Stomach smooth muscle (tissue), 2 donors: ENCODE results near the gene MYORG.
"Not testable (repeated sequence)": the region's sequence is repeated elsewhere in the genome, so short reads cannot be mapped to it uniquely, and the experiment has no call there.

ENCODE experiments used
- H3K27ac ChIP-seq: one replicate; pipeline ENCODE4 v1.7.0; 2013; ENCODE audit warnings: mild to moderate bottlenecking, low read length, inconsistent platforms
- H3K27me3 ChIP-seq, 2 donors: one replicate each; pipeline ENCODE4 v1.7.0; 2013; ENCODE audit warnings: low read length in 2 of 2; ENCODE audit not compliant: insufficient read depth in 2 of 2, control insufficient read depth in 1 of 2
- H3K36me3 ChIP-seq, 2 donors: one replicate each; pipeline ENCODE4 v1.7.0; 2013; ENCODE audit warnings: low read length in 2 of 2; ENCODE audit not compliant: control insufficient read depth in 2 of 2, insufficient read depth in 2 of 2
- H3K4me1 ChIP-seq: one replicate; pipeline ENCODE4 v1.7.0; 2013; ENCODE audit warnings: low read length; ENCODE audit not compliant: control insufficient read depth, insufficient read depth
- H3K4me3 ChIP-seq, 2 donors: one replicate each; pipeline ENCODE4 v1.7.0; 2013; ENCODE audit warnings: low read length in 2 of 2
- H3K9ac ChIP-seq, 2 donors: one replicate each; pipeline ENCODE4 v1.7.0; 2013; ENCODE audit warnings: low read length in 2 of 2, mild to moderate bottlenecking in 1 of 2
- H3K9me3 ChIP-seq, 2 donors: one replicate each; pipeline ENCODE4 v1.7.0; 2013; ENCODE audit warnings: low read length in 2 of 2; ENCODE audit not compliant: control insufficient read depth in 2 of 2
- donor health status: healthy.
- donor health status: Pancreatic carcinoma.

MYORG gene

DNA sequence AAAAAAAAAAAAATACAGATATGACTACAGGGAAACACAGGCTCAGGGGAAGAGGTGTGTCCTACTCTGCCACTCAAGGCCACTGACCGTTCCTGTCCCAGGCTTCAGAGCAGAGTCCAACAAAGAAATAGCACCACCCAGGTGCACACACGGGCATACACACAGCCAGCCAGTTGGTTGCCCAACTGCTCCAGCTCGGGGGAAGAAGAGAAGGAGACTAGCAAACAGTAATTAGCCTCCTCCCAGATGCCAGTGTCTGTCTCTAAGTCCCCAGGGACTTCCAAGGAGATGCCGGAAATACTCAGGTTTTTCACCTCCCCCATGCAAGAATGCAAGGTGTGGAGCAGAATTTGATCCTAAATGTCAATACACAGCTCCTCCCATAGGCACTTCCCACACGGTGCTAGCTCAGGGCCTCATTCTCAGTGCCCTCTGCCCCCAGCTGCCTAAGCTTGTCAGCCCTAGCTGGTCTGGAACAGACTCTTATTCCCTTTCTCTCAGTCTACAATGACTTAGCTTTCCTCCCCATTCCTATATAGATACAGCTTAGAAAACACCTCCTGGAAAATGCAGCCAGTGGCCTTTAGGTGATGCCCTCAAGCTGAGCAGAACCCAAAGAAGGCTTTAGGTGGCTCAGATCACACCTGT lies 1.7 kb downstream of the MYORG start:
- no peaks in the 10 kb centered on the region for H3K27me3 ChIP-seq
- peak overlapping the region; percentile 88 for H3K27ac ChIP-seq
- H3K4me3 ChIP-seq: peak overlapping the region in 1 of 2 donors; percentile 91
- H3K9me3 ChIP-seq: no peaks in the 10 kb centered on the region
- peak overlapping the region in 1 of 2 donors; percentile 42 for H3K9ac ChIP-seq
- peaks cover 48% of the 10 kb centered on the region for H3K4me1 ChIP-seq
- peaks cover 11 to 19% of the 10 kb centered on the region in 2 donors for H3K36me3 ChIP-seq

DNA sequence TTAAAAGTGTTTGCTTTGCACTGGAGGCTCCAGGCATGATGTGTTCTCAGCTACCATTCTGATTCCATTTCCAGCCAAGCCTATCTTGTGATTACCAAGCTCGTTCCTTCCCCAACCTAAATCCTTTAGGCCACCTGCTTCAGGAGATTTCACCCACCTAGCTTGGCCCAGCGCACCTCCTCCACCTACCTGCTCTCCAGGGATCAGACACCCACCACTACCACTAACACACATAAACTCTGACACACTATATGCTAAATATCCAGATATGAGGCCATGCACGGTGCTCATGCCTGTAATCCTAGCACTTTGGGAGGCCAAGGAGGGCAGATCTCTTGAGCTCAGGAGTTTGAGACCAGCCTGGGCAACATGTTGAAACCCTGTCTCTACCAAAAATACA lies 2.4 kb downstream of the MYORG start:
- Histone ChIP-seq H3K4me3 (no peak overlapping the region), H3K27me3 (no peaks in the 10 kb centered on the region), H3K9me3 (no peaks in the 10 kb centered on the region), H3K9ac (no peak overlapping the region), H3K36me3 (peaks cover 14 to 25% of the 10 kb centered on the region in 2 donors), H3K27ac (peak overlapping the region; percentile 88), H3K4me1 (peaks cover 44% of the 10 kb centered on the region)

DNA sequence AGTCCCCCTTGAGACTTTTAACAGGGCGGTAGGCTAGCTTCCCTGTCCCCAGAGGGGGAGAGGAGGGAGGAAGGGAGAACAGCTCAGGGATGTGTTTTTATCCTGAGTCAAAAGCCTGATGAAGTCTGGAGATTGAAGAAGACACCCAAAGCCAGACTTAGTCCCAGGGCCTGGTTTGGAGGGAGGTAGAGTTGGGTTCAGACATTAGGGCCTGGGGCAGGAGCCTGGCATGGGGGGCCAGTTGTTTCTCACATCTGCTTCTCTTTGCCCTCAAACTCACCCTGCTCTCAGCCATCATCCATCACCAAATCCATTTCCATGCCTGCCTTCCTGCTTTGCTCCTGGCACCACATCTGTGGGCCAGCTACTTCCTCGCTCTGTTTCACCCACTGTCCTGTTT lies 2.9 kb downstream of the MYORG start:
- no peak overlapping the region for H3K9ac ChIP-seq
- H3K36me3 ChIP-seq: peaks cover 19 to 26% of the 10 kb centered on the region in 2 donors
- H3K27ac ChIP-seq: no peak overlapping the region
- no peaks in the 10 kb centered on the region for H3K27me3 ChIP-seq
- H3K4me3 ChIP-seq: no peak overlapping the region
- peaks cover 38% of the 10 kb centered on the region for H3K4me1 ChIP-seq
- no peaks in the 10 kb centered on the region for H3K9me3 ChIP-seq

DNA sequence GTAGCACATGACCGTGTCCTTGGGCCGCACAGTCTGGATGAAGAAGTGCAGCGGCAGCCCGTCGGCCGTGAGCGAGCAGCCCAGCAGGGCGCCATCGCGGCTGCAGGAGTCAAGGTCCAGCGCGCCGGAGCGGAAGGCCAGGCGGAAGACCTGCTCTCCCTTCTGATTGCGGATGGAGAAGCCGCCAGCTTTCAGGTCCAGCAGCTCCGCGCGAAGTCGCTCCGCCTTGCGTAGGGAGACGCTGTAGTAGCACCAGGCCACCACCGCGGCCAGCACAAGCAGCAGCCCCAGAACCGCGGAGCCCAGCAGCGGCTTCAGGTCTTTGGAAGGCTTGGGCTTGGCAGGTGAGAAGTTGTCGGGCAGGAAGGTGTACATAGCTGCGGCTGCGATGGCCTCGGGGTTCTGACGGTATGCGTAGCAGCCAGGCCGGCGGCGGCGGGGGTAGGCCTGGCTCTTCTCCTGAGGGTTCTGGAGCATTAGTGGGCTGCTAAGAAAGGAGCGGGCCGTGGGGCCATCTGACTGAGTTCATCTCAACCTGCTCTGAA lies 4.2 kb downstream of the MYORG start:
- peak overlapping the region; percentile 31 for H3K27ac ChIP-seq
- H3K27me3 ChIP-seq: no peaks in the 10 kb centered on the region
- peaks cover 19 to 29% of the 10 kb centered on the region in 2 donors for H3K36me3 ChIP-seq
- H3K4me3 ChIP-seq: no peak overlapping the region
- peaks cover 38% of the 10 kb centered on the region for H3K4me1 ChIP-seq
- H3K9ac ChIP-seq: no peak overlapping the region
- H3K9me3 ChIP-seq: no peaks in the 10 kb centered on the region

DNA sequence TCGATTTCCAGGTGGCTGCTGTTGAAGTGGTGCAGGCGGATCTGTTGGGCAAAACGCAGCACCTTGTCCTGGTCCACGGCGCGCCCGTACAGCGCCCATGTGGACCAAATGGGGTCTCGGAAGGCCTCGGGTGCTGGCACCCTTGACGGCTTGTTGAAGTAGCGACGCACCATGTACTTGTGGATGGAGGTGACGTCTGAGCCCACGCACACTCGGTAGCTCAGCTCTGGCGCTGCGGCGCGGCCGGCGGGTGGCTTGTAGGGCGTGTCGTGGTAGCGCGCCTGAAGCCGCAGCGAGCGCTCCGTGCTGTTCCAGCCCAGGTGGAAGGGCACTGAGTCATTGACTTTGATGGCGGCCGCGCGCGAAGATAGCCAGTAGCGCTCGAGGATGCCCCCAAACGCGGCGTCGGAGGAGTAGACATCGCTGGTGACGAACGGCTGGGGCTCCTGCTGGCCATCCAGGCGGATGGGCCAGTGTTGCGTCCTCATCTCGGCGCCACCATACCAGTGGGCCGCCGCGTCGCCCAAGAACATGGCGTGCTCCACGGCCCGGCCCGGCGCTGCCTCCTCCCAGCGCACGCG lies 4.7 kb downstream of the MYORG start:
- Histone ChIP-seq H3K36me3 (peaks cover 19 to 29% of the 10 kb centered on the region in 2 donors), H3K27ac (no peak overlapping the region), H3K9me3 (no peaks in the 10 kb centered on the region), H3K9ac (no peak overlapping the region), H3K27me3 (no peaks in the 10 kb centered on the region), H3K4me3 (no peak overlapping the region), H3K4me1 (peaks cover 33% of the 10 kb centered on the region)

DNA sequence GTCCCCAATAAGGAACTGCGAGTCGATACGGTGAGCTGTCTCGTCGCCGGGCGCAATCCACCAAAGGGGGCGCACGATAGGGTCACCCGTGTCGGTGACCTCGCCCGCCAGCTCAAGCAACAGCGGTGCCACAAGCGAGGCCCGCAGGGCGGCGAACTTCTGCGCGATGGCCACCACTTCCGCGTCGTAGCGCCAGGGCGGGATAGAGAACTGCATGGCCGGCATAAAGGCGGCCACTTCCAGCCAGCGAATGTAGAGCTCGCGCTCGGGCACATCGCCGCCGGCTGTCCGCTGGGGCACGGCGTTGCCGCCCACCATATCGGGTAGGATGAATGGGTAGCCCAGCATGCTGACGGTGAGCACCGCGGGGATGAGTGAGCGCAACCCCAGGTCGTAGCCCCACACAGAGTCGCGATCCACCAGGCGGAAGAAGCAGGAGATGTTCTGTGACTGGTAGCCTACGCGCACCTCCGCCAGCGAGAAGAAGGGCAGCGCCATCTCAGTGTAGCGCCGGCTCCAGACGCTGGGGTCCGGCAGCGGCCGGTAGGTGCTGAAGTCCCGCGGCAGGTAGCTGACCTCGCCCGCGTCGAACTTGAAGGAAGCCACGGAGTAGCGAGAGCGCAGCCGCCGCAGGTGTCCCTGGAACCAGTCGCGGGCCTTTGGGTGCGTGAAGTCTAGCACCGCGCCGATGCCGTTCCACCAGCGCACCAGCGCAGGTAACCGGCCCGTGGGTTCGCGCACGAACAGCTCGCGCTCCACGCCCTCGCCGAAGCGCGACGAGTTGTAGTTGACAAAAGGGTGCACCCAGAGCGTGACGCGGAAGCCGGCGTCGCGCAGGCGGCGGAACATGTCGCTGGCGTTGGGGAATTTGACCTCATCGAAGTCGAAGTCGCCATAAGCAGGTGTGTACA lies 5.5 kb downstream of the MYORG start:
- Histone ChIP-seq H3K4me1 (peaks cover 31% of the 10 kb centered on the region), H3K9me3 (no peaks in the 10 kb centered on the region), H3K27ac (no peak overlapping the region), H3K36me3 (peaks cover 19 to 32% of the 10 kb centered on the region in 2 donors), H3K27me3 (no peaks in the 10 kb centered on the region), H3K9ac (no peak overlapping the region), H3K4me3 (no peak overlapping the region)

DNA sequence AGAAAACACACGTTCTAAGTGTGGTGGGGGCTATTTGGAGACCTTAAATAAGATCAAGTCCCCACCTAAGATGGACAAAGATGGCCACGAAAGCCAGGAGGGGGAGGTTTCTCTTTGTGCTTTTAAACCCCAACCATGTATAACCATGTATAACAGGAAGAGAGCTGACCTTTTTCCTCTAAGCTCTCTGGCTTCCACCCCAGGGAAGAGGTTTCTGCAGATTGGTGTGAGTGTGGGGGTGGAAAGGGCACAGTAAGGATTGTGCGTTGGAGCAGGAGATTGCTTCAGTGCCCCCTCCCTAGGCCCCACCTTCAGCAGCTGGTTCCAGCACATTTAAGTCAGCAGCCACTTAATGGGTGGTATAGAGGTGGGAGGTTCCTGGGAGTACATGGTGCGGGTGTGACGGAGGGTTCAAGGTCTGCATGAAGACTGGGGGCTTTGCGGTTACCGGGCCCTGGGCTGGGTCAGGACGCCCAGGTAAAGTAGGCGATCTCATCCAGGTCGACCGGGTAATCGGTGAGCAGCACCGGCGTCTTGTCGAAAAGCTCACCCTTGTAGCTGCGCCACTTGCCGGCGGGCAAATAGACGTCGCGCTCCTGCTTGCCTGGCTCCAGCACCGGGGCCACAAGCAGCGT lies 6.2 kb downstream of the MYORG start:
- peaks cover 19 to 32% of the 10 kb centered on the region in 2 donors for H3K36me3 ChIP-seq

DNA sequence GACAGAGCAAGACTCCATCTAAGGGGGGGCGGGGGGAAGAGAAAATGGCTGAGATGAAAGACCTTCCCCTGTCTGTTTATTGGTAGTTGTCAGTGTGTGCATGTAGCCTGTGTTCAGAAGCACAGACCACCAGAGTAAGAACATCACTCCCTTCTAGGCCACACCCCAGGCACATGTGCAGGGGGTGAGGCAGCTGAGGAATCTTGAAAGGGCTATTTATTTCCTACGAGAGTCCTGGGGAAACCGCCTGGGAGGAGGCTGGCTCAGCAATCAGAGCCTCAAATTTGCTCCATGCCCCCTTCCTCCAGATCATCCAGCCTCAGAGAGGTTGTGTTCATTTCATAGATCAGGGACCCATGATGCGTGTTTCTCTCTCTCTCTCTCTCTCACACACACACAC lies 7.1 kb downstream of the MYORG start:
- Histone ChIP-seq H3K9me3 (no peaks in the 10 kb centered on the region), H3K9ac (no peak overlapping the region), H3K27ac (peak overlapping the region; percentile 18), H3K4me3 (no peak overlapping the region), H3K27me3 (no peaks in the 10 kb centered on the region), H3K36me3 (peaks cover 19 to 32% of the 10 kb centered on the region in 2 donors), H3K4me1 (peaks cover 18% of the 10 kb centered on the region)

More for the DNA sequence above, 6.2 kb downstream of the MYORG start:
- H3K9me3 ChIP-seq: no peaks in the 10 kb centered on the region
- H3K4me1 ChIP-seq: peaks cover 23% of the 10 kb centered on the region
- H3K4me3 ChIP-seq: no peak overlapping the region
- H3K9ac ChIP-seq: no peak overlapping the region
- no peaks in the 10 kb centered on the region for H3K27me3 ChIP-seq
- peak overlapping the region; percentile 18 for H3K27ac ChIP-seq

DNA sequence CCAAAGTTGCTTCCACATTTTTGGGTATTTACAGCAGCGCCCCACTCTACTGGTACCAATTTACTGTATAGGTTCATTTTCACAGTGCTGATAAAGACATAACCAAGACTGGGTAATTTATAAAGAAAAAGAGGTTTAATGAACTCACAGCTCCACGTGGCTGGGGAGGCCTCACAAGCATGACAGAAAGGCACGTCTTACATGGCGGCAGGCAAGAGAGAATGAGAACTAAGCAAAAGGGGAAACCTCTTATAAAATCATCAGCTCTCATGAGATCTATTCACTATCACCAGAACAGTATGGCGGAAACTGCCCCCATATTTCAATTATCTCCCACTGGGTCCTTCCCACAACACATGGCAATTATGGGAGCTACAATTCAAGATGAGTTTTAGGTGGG lies 7.9 kb downstream of the MYORG start:
- Histone ChIP-seq H3K4me1 (peaks cover 16% of the 10 kb centered on the region), H3K36me3 (peaks cover 19 to 33% of the 10 kb centered on the region in 2 donors)
- H3K27ac ChIP-seq, H3K4me3 ChIP-seq, H3K9me3 ChIP-seq, H3K27me3 ChIP-seq, H3K9ac ChIP-seq: not testable (repeated sequence)

DNA sequence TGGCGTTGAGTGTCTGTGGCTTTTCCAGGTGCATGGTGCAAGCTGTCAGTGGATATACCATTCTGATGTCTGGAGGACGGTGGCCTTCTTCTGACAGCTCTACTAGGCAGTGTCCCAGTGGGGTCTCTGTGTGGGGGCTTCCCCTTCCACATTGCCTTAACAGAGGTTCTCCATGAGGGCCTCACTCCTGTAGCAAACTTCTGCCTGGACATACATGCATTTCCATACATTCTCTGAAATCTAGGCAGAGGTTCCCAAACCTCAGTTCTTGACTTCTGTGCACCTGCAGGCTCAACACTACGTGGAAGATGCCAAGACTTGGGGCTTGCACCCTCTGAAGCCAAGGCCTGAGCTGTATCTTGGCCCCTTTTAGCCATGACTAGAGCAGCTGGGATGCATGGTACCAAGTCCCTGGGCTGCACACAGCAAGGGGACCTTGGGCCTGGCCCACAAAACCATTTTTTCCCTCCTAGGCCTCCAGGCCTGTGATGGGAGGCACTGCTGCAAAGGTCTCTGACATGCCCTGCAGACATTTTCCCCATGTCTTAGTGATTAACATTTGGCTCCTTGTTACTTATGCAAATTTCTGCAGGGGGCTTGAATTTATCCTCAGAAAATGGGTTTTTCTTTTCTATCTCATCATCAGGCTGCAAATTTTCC lies 8.8 kb downstream of the MYORG start:
- H3K4me1 ChIP-seq: peaks cover 14% of the 10 kb centered on the region
- H3K27ac ChIP-seq, H3K9me3 ChIP-seq, H3K27me3 ChIP-seq, H3K9ac ChIP-seq, H3K4me3 ChIP-seq: not testable (repeated sequence)
- H3K36me3 ChIP-seq: peaks cover 19 to 34% of the 10 kb centered on the region in 2 donors
